HG02678 (cell line): ENCODE data around the gene LRP5.

ENCODE experiments used
- ATAC-seq: cut with Tn5 transposase; IDR thresholded peaks from one replicate; pipeline ENCODE4 v1.9.1; 2021; ENCODE audit warnings: mild to moderate bottlenecking, moderate library complexity; ENCODE audit not compliant: unreplicated experiment

Gene LRP5

DNA sequence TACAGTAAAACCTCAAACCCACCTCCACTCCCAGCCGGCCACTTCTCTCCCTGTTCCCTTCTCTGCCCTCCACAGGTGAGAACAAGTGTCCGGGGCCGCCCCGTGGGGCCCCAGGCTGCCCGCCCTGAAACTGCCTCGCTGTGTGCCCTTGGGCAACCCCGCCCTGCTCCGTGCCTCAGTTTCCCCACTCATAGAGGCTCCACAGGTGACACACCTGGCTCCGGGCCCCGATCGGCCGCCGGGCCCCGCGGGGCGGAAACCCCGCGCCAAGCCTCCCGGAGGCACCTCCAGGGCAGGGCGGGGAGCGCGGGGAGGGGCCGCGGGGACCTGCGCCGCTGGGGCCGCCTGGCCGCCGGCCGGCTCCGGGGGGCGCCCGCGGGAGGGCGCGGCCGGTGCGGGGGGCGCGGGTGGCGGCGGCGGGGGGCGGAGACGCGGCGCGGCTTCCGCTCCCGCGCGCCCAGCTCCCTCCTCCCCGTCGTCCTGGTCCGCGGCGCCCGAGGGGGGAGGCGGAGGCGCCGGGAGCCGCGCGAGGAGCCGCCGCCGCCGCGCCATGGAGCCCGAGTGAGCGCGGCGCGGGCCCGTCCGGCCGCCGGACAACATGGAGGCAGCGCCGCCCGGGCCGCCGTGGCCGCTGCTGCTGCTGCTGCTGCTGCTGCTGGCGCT lies at the start of gene LRP5:
Gene LRP5 (plus strand): TSS at position 475 of the 663 bp plus-strand sequence. CDS start 124 bp downstream, at position 599.
- ATAC-seq: no peak

DNA sequence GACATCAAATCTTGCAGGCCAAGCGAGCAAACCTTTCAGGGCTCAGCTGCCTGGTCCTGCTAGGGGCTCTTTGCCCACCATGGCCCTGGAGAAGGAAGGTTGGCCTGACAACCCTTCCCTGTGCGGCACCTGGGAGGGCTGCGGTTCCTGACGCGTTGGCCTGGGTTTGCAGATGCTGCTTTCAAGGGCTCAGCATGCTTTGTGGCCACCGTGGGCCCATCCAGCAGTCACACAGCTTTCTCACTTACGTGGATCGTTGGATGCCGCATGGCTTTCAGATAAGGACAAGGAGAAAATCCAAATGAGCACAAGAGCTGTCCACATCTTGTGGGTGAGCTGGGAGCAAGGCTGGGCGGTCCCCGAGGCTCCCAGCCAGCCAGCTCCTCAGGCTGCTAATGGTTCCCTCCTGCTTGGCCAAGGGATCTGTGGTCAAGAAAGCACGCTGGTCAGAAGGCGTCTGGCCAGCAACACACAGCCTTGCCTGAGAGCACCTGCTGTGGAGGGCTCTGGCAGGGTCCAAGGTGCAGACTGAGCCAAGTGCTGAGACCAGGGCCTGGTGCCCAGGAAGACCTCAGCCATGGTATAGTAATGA lies 48.9 kb upstream of the LRP5 start:
- no peak for ATAC-seq

DNA sequence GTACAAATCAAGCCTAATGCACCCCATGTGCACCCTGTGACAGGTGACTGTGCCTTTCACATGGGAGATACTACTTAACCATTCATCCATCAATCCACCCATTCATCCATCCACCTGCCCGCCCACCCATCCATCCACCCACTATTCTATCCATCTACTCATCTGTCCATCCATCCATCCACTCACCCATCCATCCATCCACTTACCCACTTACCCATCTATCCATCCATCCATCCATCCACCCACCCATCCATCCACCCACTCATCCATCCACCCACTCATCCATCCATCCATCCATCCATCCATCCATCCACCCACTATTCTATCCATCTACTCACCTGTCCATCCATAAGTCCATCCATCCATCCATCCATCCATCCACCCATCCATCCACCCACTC lies 48.1 kb upstream of the LRP5 start:
- ATAC-seq: no peak

DNA sequence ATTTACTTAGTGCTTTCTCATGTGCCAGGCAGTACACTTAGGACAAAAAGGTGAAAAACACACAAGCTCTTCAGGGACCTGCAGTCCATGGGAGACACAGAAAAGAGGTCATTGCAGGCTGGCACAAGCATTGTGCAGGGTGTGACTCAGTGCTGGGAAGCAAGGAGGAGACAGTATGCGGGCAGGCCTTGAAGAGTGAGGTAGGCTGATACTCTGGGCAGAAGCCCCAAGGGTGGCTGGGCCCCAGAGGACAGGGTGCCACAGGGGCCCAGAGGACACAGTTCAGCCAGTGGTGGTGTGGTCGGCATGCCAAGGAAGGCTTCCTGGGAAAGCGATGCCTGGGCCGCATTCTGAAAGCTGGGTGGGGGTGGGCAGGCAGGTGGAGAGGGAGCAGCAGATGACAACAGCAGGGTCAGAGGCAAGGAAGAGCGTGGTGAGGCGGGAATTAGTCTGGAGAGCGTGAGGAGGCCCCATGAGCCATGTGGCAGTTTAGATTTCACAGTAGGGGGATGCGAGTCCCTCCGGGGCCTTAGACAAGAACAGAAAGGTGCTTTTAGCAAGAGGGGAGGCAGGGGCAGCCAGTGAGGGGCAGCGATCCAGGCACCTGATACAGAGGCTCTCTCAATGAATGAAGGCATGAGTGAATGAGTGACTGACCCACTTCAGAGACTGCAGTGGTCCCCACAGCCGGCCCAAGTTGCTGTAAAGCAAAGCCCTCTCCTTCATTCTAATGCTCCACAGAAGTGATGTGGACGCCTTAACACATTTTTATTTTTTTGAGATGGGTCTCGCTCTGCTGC lies 47.5 kb upstream of the LRP5 start:
- no peak for ATAC-seq

DNA sequence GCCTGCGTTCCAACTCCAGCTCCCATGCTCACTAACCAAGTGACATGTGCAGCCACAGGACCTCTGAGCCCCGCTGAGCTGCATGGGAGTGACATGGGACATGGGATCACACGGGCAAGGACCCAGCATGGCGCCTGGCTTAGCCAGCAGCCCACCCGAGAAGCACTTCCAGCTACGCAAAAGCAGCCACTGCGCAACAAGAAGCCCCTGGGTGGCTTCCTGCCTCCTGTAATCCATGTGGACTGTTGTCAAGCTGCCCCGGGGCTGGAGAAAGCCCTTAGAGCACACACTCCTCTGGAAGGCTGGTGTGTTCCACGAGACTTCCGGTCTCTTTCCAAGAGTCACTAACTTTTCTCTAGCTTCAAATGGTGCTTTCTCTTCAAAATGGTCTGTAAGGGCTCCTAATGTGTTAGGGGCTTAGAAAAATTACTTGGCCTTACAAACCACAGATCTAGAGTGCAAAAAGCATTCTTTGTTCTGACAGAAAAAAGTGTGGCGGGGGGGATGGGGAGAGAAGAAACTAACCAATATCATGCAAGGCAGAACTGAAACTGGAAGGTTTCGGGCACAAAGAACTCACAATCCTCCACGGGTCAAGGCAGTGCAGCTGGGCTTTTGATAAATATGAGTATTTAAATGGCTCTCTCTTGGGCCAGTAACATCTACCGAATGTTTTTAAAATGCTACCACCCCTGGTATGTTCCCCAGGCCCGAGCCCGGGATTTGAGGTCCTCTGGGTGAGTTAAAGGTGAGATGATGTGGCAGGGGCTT lies 46.1 kb upstream of the LRP5 start:
- peak; percentile 79 for ATAC-seq

DNA sequence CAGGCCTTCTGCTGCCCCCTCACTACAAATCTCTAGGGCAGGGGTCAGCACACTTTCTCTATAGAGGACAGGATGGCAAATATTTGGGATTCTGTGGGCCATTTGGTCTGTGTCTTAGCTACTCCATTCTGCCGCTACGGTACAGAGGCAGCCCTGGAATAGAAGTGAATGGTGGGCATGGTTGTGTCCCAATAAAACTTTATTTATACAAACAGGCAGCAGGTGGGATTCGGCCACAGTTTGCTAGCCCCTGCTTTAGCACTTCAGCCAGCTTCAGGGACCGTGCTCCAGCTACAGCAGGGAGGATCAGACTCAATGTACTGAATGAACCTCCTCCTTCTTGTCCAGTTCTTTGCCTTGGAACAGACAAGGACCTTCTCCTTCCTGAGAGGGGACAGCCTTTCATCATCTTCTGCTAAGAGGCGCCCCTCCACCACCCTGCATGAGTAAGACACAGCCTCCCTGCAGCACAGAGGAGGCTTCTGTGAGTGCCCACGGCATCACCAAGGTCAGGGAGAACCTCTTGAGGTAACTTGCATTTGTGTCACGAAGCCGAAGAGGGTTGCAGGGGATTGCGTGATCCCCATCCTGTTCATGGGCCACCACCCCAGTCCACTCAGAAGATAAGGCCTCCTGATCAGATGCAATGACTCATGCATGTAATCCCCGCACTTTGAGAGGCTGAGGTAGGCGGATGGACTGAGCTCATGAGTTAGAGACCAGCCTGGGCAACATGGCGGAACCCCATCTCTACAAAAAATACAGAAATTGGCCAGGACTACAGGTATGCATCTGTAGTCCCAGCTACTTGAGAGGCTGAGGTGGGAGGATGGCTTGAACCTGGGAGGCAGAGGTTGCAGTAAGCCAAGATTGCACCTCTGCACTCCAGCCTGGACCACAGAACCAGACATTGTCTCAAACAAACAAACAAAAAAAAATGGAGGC lies 45.2 kb upstream of the LRP5 start:
- no peak for ATAC-seq

DNA sequence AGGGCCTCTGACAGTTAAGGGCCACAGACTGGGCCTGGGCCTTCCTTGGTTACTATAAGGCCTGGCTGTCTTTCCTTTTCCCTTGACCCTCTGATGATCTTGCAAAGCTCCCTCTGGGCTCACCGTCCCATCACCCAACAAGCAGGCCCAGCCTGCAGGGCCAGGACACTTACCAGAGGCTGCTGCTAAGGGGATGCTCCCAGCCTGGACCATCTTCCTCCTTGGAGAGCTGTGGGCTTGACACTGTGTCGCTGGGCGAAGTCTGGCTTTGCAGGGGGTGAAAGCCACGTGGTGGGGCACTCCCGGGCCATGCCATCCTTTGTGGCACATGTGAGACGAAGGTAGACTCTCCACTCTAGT lies 44.5 kb upstream of the LRP5 start:
- ATAC-seq: no peak

DNA sequence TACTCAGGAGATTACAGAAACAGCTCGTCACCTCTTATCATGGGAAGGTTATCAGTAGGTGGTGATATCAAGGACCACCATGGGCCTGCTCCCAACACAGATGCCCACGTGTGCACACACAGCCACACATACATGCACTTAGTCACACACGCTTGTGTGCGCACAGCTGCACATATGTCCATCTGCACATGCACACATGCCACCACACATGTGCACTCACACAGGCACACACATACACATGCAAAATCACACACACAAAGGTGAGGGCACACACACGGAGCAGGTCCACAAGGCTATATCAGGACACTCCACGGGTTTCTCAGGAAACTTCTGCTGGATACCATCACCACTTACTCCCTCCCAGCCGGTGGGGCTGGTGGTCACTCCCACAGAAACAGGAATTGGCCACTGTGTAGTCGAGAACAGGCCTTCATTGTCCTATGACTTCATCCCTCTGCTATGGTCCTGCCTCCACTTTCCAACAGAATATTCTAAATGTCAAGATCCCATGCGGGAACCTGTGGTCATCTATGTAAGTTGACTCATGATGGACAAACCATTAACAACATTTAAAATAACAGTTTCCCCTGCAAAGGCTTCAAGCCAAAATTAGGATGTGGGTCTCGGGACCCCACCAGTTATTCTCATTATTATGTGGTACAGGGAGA lies 42.8 kb upstream of the LRP5 start:
- ATAC-seq: no peak

DNA sequence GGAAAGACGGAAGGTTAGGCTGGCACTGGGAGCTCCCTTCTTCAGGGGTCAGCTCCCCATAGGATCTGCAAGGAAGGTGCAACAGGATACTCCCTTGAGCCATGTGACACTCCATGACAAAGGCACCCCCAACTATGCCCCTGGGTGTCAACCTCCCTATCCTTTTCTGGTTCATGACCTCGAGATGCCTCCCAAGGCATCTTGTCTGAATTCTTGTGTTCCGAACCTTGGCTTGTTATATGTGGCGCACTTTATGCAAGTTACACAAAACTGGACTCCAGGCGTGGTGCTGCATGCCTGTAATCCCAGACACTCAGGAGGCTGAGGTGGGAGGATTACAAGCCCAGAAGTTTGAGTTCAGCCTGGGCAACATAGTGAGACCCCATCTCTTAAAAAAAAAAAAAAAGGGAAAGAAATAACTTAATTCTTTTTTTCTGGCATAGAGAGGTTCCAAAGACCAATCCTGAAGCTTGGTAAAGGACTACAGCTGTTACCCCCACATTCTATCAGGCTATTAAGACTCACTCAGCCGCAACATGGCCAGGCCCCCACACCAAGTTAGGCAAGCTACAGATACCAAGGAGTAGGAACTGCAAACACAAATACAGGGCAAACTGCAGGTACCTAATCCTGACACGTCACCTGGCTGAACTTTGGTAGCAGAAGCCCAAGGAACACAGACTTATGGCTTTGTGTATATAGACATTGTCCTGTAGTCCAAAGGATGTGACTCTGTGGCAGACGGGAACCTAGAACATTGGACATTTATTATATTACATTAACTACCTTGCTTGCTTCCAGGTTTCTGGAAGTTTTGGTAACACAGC lies 42.0 kb upstream of the LRP5 start:
- no peak for ATAC-seq

DNA sequence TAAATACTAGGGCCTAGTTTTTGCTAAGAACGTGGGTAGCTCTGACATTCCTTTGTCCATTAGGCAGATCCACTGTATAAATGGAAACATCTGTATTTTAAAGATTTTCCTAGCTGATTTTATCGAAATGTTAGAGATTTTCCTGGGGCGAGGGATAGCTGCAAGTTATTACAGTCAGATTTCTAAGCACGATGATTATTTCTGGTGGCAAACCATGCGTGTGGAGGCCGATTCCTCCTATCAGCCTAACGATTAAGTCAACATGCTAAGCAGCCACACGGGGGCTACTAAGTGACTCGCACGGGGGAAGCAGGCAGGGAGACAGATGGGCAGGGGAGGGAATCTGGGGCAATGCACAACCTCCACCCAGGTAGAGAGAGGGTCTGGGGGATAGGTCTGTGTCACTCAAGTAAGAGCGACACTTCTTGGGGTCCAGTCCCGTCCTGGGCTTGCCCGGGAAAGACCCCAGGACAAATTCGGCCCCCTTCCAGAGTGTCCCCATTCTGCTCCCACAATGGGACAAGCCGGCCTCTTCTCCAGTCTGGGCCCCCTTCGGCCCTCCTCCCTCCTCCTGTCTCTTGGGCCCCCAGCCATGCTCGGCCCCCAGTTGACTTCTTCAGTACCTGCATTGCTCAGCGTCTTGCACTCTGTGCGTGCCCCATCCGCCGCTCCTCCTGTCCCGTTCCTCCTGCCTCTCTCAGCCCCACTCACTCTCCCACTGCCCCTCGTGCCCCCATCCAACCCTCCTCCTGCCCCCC lies 41.2 kb upstream of the LRP5 start:
- no peak for ATAC-seq

DNA sequence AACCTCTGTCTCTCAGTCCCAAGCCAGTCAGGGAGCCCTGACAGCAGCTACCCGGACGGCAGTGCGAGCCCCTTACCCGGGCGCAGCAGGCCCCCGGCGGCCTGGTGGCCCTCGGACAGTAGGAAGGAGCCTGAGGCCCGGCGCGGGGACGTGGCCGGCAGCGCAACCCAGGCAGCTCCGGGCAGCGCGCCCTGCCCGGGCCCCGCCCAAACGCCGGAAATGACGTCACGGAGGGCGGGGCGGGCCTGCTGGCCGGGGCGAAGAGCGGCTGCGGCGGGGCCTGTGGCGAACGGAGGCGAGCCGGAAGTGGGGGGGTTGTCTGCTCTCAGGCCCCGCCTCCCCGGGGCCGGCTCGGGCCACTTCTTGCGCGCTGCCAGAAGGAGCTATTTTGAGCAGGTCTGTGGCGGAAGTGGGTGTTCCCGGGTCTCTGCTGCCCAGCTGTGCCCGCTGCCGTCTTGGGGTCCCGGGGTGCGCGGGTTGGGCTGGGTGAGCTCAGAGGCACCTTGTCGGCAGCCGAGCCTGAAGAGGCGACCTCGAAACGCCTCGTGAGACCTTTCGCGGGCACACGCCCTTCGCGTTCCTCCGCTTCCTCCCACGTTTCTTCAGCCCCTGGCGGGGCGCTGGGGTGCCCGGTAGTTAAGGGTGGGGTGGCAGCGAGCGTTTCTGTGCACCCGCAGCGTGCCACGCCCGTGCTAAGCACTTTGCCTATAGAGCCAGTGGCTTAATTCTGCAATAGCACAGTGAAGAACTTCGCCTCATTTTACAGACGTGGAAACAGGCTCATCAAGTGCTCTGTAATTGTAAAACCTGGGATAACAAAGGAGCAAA lies 40.4 kb upstream of the LRP5 start, which contains the start of gene C11orf24:
Gene C11orf24 (minus strand): TSS at position 193 of the 828 bp plus-strand sequence. CDS start 8,206 bp downstream, outside the sequence.
- peak; percentile 83 for ATAC-seq

DNA sequence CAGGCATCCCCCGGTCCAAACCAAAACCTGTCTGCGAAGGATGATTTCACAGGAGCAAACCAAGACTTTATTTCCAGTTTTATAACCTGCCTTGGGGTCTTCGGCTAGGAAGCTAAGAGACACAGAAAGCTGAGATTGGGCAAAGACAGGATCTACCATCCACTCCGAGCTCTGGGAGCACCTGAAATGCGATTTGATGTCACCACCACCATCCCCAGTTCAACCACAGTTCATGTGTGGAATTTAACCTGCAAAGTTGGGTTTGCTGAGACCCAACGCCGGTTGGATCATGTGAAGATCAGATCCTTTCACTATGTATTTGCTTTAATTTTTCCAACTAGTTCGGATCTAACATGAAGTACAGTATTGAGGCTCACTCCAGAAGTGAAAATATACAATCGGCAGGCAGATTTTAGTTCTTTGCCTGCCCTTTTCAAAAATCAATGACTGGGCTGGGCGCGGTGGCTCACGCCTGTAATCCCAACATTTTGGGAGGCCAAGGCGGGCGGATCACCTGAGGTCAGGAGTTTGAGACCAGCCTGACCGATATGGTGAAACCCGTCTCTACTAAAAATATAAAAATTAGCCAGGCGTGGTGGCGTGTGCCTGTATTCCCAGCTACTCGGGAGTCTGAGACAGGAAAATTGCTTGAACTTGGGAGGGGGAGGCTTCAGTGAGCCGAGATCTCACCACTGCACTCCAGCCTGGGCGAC lies 39.2 kb upstream of the LRP5 start:
- ATAC-seq: no peak

DNA sequence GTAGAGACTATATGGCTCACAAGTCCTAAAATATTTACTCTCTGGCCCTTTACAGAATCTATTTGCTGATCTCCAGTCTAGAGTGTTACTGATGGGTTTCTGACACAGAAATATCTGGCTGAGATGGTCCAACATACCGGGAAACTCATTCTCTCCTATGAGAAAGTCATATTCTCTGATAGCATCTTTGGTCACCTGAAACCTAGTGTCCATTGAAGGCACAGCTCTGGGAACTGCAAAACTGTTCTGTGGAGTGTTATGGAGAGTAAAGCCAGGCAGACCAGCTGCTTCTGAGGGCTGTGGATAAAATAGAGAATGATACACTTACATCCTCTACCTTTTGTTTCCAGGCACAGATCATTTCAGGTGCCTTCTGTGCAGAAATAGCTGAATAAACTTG lies 38.1 kb upstream of the LRP5 start:
- ATAC-seq: no peak

DNA sequence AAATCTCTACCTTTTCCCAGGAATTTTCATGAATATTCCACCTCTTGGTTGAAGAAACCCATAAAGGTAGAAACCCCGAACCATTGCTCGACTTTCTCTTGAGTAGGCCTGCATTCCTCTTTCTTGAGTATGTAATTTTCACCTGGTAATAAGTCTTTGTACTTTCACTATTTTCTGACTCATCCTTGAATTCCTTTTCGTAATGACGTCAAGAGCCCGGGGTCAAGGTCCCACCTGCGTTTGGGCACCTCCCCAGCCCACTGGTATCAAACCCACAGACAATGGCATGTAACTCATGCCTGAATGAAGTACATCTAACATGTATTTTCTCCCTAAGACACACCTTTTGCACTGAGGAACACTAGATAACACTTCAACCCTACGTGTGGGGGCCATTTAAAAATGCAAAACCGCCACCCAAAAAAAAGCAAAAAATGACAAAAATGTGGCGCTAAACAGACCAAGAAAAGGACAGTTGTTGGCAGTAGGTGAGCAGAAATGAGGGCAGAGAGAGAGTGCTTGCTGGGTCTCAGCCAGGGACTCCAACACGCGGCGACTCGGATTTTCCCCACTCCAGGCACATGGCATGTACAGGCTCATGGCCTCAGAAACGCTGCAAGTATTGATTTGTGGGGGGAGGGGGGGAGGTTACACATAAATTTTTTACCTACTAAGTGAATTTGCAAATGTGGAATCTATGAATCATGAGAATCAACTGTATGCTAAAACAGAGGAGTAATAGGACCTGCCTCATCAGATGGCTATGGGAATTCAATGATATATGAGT lies 36.5 kb upstream of the LRP5 start:
- no peak for ATAC-seq

DNA sequence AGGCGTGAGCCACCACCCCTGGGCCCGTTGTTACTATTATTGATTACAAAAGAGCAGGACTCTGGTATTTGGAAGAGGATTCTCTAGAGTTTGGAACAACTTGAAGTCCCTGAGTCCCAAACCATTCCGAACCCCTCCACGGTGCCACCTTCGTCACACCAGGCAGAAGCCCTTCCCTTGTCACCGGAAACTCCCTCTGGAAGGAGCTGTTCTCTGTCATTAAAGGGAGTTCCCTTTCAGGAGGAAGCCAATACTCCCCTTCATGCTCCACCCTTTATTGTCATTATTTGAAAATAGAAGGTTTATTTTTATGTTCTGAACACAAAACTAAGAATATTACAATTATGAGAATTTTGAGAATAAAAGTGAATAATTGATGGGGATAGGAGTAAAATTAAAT lies 35.5 kb upstream of the LRP5 start:
- ATAC-seq: no peak

DNA sequence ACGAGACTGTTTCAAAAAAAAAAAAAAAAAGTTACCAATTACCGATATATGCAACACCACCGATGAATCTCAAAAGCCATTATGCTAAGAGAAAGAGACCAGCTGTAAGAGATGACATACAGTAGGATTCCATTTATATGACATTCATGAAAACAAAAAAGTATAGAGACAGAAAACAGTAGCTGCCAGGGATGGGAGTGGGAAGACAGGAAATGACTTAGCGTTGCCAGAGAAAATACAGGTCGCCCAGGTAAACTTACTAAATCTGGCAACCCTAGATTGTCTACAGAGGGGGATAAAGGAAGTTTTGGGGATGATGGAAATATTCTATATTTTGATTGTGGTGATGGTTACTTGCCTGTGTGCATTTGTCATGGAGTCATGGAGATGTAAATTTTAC lies 32.7 kb upstream of the LRP5 start:
- ATAC-seq: no peak
